K562 (cell line): ENCODE measurements around the gene RMND5A. TPM values are rescaled to one million over a fixed set of nuclear protein-coding genes. Genes with fewer than 3 reads are reported as not detected.

Source experiments
- ATF7 ChIP-seq: fragments of 450-650 bp; IDR thresholded peaks from 2 replicates; pipeline ENCODE4 v1.7.1; 2014; ENCODE audit warnings: mild to moderate bottlenecking, moderate library complexity
- CEBPB ChIP-seq: fragments of 450-650 bp; IDR thresholded peaks from 2 replicates; pipeline ENCODE4 v1.6.1; 2016; ENCODE audit warnings: missing genetic modification characterization, missing compliant biosample characterization
- GTF2E2 ChIP-seq: fragments of 200-800 bp; sonication (Bioruptor generic); IDR thresholded peaks from 2 replicates; pipeline ENCODE4 v1.6.1; 2016; ENCODE audit warnings: missing genetic modification characterization, missing compliant biosample characterization
- POLR2H ChIP-seq: IDR thresholded peaks from 2 replicates; pipeline ENCODE4 v1.6.1; 2016; ENCODE audit warnings: missing genetic modification characterization, low read depth, mild to moderate bottlenecking, control low read depth, missing compliant biosample characterization, moderate library complexity
- PYGO2 ChIP-seq: fragments of 450-650 bp; IDR thresholded peaks from 2 replicates; pipeline ENCODE4 v1.6.1; 2016; ENCODE audit warnings: mild to moderate bottlenecking, missing genetic modification characterization, moderate library complexity, missing compliant biosample characterization
- RCOR1 ChIP-seq, 2 experiments: IDR thresholded peaks; 2 replicates each; pipeline ENCODE4 v1.6.1; 2012; ENCODE audit warnings: low read depth in 2 of 2, low read length in 2 of 2, borderline replicate concordance in 1 of 2, improper control_type of control experiment in 1 of 2
- RFX1 ChIP-seq: fragments of 450-650 bp; IDR thresholded peaks from 2 replicates; pipeline ENCODE4 v1.6.1; 2016; ENCODE audit warnings: mild to moderate bottlenecking, moderate library complexity
- ZNF165 ChIP-seq: fragments of 250-450 bp; sonication (Bioruptor Pico); IDR thresholded peaks from 2 replicates; pipeline ENCODE4 v1.4.0; 2020; ENCODE audit warnings: borderline replicate concordance
- ZNF175 ChIP-seq: fragments of 200-800 bp; sonication (Bioruptor generic); IDR thresholded peaks from 2 replicates; pipeline ENCODE4 v1.6.1; 2016; ENCODE audit warnings: low read depth, mild to moderate bottlenecking, missing genetic modification characterization, missing compliant biosample characterization
- ZNF24 ChIP-seq: fragments of 450-650 bp; IDR thresholded peaks from 2 replicates; pipeline ENCODE4 v1.6.1; 2016
- ZNF589 ChIP-seq: fragments of 200-800 bp; sonication (Bioruptor generic); IDR thresholded peaks from 2 replicates; pipeline ENCODE4 v1.6.1; 2016; ENCODE audit warnings: low read depth, missing genetic modification characterization, missing compliant biosample characterization
- polyA plus RNA-seq, 8 experiments: library from polyadenylated mRNA; depleted of rRNA in 4 of 8; stranded (reverse) in 5 of 8; unstranded in 3 of 8; fragments of >200 nt; fragmentation: Nextera tagmentation in 2 of 8; fragmentation: Illumina TruSeq in 1 of 8; extraction: Ambion mirVana in 2 of 8; extraction: Trizol in 1 of 8; gene quantifications; 2 replicates each; pipeline versions ENCODE4 v1.2.1 to v1.2.3, GENCODE V29; 2011 to 2014; ENCODE audit warnings: inconsistent platforms in 1 of 8, missing spikeins in 1 of 8
- total RNA-seq, 7 experiments: library from RNA; depleted of rRNA in 6 of 7; stranded (reverse); fragments of >200 nt in 6 of 7; fragmentation: Illumina TruSeq in 2 of 7; extraction: Trizol in 2 of 7; gene quantifications; 2 replicates each; pipeline versions ENCODE4 v1.2.1 to v1.2.3, GENCODE V29; 2011 to 2021; ENCODE audit warnings: low replicate concordance in 1 of 7
- TF ChIP-seq, protein P1 (sequence below): fragments of 250-450 bp; sonication (Bioruptor Pico); IDR thresholded peaks from 2 replicates; pipeline ENCODE4 v1.4.0; 2020; ENCODE audit warnings: mild to moderate bottlenecking, moderate library complexity
- TF ChIP-seq, protein P2 (sequence below): fragments of 250-450 bp; sonication (Bioruptor Pico); IDR thresholded peaks from 2 replicates; pipeline ENCODE4 v1.8.0; 2022; ENCODE audit warnings: inconsistent platforms
- TF ChIP-seq, protein P3 (sequence below), 2 experiments: fragments of 200-800 bp in 1 of 2; sonication (Bioruptor generic) in 1 of 2; sonication (generic) in 1 of 2; formaldehyde crosslinking in 1 of 2; IDR thresholded peaks in 1 of 2; conservative IDR thresholded peaks in 1 of 2; 2 replicates each; pipeline versions ENCODE4 v1.5.0 to v1.6.1; 2016 to 2020; ENCODE audit warnings: missing compliant biosample characterization in 1 of 2, missing genetic modification characterization in 1 of 2, missing genetic modification reagents in 1 of 2
- TF ChIP-seq, protein P4 (sequence below): fragments of 450-650 bp; formaldehyde crosslinking; IDR thresholded peaks from 2 replicates; pipeline ENCODE4 v1.4.0; 2022; ENCODE audit warnings: mild to moderate bottlenecking, moderate library complexity
- TF ChIP-seq, protein P5 (sequence below): fragments of 450-650 bp; IDR thresholded peaks from 2 replicates; pipeline ENCODE4 v1.6.1; 2018; ENCODE audit not compliant: partially characterized antibody

The RMND5A gene
- total and polyA plus RNA-seq, 9 of the 15 experiments (the other 6 are each of a cell fraction or from before 2014, with no cell fraction given): 13.2 to 43.5 (median 34.1) TPM

DNA sequence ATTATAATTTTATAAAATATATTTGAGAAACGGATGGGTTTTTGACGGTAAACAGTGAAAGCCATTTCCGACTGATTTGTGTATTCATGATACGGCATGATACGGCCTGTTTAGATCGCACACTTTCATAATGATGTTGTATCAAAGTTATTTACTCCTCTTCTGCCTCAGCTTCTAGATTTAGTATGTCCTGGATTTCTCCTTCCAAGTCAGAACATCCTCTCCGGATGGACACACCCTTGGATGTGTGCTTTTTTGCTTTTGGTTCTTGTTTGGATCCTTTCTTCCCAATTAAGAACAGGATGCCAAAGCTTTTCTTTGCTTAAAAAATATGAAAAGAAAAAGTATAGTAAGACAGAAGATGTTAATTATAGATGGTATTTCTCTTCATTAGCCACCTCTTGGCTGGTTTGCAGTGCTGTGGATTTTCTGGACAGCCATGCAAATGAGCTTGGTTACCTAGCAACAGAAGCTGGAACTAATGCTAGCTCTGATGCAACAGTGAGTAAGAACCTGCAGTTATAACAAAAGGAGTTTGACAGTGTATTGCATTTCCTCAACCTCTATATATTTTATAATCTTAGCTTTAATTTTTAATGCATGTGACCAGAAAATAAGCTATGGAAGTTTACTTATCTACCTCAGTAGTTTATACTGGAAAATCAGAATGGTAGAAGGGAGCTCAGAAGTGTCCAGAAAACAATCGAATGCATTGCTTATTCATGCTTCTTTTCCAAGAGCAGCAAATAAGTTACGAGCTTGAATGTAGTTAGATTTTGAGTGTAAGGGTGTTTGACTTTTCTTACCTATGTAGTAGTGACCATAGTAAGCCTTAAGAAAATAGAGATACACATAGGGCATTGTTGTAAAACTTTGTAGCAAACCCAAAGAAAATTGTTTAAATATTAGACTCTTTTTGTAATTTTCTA is 27.9 kb downstream of the RMND5A start (continued):
- TF ChIP-seq POLR2H (tag) (peak; percentile 62; the same call in 1 of the 2 replicates), ZNF175 (CRISPR knock-in tag) (0 out of 2 replicates have a peak, but pooled peaks have one; percentile 7), ZNF589 (CRISPR knock-in tag) (0 out of 2 replicates have a peak, but pooled peaks have one; percentile 37), ZNF165 (CRISPR knock-in tag) (no peak), RFX1 (peak; percentile 95), PYGO2 (no peak), GTF2E2 (peak; percentile 38; the same call in 1 of the 2 replicates), RCOR1 (IDR thresholded peaks at IDR 0.05; ENCODE audit: borderline replicate concordance in 1 of 2, low read depth in 2 of 2, low read length in 2 of 2) (0 out of 4 replicates have a peak, but pooled peaks of 1 of the 2 experiments have one; percentile 13), CEBPB (tag) (peak; percentile 71), ZNF24 (peak; percentile 93), ATF7 (peak; percentile 86)
- TF ChIP-seq, protein P1, sequence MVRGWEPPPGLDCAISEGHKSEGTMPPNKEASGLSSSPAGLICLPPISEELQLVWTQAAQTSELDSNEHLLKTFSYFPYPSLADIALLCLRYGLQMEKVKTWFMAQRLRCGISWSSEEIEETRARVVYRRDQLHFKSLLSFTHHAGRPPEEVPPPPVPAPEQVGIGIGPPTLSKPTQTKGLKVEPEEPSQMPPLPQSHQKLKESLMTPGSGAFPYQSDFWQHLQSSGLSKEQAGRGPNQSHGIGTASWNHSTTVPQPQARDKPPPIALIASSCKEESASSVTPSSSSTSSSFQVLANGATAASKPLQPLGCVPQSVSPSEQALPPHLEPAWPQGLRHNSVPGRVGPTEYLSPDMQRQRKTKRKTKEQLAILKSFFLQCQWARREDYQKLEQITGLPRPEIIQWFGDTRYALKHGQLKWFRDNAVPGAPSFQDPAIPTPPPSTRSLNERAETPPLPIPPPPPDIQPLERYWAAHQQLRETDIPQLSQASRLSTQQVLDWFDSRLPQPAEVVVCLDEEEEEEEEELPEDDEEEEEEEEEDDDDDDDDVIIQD (CRISPR knock-in tag): no peak
- TF ChIP-seq, protein P2, sequence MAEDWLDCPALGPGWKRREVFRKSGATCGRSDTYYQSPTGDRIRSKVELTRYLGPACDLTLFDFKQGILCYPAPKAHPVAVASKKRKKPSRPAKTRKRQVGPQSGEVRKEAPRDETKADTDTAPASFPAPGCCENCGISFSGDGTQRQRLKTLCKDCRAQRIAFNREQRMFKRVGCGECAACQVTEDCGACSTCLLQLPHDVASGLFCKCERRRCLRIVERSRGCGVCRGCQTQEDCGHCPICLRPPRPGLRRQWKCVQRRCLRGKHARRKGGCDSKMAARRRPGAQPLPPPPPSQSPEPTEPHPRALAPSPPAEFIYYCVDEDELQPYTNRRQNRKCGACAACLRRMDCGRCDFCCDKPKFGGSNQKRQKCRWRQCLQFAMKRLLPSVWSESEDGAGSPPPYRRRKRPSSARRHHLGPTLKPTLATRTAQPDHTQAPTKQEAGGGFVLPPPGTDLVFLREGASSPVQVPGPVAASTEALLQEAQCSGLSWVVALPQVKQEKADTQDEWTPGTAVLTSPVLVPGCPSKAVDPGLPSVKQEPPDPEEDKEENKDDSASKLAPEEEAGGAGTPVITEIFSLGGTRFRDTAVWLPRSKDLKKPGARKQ (CRISPR knock-in tag): peak; percentile 68; the same call in 1 of the 2 replicates
- TF ChIP-seq, protein P3, sequence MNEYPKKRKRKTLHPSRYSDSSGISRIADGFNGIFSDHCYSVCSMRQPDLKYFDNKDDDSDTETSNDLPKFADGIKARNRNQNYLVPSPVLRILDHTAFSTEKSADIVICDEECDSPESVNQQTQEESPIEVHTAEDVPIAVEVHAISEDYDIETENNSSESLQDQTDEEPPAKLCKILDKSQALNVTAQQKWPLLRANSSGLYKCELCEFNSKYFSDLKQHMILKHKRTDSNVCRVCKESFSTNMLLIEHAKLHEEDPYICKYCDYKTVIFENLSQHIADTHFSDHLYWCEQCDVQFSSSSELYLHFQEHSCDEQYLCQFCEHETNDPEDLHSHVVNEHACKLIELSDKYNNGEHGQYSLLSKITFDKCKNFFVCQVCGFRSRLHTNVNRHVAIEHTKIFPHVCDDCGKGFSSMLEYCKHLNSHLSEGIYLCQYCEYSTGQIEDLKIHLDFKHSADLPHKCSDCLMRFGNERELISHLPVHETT (CRISPR knock-in tag; conservative IDR thresholded peaks at IDR 0.05 in 1 of 2, IDR thresholded peaks at IDR 0.05 in 1 of 2): no peak
- TF ChIP-seq, protein P4, sequence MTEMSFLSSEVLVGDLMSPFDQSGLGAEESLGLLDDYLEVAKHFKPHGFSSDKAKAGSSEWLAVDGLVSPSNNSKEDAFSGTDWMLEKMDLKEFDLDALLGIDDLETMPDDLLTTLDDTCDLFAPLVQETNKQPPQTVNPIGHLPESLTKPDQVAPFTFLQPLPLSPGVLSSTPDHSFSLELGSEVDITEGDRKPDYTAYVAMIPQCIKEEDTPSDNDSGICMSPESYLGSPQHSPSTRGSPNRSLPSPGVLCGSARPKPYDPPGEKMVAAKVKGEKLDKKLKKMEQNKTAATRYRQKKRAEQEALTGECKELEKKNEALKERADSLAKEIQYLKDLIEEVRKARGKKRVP (CRISPR knock-in tag): peak; percentile 85
- TF ChIP-seq, protein P5, sequence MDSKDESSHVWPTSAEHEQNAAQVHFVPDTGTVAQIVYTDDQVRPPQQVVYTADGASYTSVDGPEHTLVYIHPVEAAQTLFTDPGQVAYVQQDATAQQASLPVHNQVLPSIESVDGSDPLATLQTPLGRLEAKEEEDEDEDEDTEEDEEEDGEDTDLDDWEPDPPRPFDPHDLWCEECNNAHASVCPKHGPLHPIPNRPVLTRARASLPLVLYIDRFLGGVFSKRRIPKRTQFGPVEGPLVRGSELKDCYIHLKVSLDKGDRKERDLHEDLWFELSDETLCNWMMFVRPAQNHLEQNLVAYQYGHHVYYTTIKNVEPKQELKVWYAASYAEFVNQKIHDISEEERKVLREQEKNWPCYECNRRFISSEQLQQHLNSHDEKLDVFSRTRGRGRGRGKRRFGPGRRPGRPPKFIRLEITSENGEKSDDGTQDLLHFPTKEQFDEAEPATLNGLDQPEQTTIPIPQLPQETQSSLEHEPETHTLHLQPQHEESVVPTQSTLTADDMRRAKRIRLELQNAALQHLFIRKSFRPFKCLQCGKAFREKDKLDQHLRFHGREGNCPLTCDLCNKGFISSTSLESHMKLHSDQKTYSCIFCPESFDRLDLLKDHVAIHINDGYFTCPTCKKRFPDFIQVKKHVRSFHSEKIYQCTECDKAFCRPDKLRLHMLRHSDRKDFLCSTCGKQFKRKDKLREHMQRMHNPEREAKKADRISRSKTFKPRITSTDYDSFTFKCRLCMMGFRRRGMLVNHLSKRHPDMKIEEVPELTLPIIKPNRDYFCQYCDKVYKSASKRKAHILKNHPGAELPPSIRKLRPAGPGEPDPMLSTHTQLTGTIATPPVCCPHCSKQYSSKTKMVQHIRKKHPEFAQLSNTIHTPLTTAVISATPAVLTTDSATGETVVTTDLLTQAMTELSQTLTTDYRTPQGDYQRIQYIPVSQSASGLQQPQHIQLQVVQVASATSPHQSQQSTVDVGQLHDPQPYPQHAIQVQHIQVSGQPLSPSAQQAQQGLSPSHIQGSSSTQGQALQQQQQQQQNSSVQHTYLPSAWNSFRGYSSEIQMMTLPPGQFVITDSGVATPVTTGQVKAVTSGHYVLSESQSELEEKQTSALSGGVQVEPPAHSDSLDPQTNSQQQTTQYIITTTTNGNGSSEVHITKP: no peak
